SW480 (cell line): ENCODE data around the gene NANP.

ENCODE experiments used
- DNase-seq: peaks from one replicate; pipeline ENCODE4 v3.0.0-alpha.2; 2016; ENCODE audit warnings: low spot score

Gene NANP

DNA sequence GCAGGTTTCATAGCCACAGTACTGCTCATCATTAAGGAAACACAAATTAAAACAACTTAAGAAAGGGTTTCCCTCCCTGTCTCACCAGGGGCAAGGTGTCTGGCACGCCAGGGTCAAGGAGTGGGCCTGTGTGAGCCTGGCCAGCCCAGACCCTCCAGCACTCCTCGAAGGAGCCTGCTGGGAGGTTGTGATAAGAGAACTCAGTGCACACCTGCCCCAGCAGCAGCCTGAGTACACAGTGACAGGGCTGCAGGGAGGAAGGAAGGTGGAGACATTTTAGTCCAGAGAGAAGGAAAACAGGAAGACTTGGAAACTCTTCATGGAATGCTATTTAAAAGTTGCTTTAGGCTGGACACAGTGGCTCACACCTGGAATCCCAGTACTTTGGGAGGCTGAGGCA, 52.6 kb downstream of the NANP start:
- DNase-seq, result no peak

DNA sequence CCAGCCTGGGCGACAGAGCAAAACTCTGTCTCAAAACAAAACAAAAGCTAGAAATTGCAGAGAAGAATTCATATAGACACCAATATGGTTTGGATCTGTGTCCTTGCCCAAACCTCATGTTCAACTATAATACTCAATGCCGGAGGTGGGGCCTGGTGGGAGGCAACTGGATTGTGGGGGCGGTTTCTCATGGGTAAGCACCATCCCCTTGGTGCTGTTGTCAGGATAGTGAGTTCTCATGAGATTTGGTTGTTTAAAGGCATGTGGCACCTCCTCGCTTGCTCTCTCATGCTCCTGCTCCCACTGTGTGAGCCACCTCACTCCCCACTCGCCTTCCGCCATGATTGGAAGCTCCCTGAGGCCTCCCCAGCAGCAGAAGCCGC, 53.7 kb downstream of the NANP start:
- no peak for DNase-seq

DNA sequence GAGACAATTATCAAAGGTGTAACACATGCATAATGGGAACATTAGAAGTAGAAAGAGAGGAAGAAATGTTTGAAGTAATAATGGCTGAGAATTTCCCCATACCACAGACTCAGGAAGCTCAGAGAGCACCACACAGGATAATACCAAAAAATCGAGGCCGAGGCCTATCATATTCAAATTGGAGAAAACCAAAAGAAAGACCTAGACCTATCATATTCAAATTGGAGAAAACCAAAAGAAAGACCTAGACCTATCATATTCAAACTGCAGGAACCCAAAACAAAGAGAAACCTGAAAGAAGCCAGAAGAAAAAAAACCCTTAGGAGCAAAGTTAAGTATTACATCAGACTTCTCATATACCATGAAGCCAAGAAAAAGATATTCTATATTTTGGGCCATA, 56.5 kb downstream of the NANP start:
- no peak for DNase-seq

DNA sequence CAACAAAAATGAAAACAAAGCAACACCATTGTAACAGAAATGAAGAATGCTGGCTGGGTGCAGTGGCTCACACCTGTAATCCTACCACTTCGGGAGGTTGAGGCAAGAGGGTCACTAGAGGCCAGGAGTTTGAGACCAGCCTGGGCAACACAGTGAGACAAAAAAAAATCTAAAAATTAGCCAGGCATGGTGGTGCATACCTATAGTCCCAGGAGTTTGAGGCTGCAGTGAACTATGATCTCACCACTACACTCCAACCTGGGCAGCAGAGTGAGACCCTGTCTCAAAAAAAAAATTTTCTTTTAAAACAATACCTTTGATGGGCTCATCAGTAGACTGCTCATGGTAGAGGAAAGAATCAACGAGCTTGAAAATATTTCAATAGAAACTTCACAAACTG, 57.0 kb downstream of the NANP start:
- DNase-seq, result no peak

DNA sequence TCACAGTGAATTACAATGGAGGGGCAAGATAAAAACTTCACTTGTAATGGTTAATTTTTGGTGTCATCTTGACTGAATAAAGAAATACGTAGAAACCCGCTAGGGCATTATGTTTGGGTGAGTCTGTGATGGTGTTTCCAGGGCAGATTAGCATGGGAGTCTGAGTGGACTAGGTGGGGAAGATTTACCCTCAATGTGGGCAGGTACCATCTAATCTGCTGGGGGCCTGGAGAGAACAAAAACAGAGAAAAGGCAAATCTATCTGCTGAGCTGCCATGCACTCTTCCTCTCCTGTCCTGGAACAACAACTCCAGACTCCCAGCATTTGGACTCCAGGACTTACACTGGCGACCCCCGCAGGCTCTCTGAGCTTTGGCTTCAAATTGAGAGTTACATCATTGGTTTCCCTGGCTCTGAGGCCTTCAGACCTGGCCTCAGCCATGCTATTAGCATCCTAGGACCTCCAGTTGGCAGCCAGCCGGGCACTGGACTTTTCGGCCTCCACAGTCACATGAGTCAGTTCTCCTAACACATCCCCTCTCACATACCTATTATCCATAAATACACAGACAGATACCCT, 58.1 kb downstream of the NANP start:
- DNase-seq, result no peak

DNA sequence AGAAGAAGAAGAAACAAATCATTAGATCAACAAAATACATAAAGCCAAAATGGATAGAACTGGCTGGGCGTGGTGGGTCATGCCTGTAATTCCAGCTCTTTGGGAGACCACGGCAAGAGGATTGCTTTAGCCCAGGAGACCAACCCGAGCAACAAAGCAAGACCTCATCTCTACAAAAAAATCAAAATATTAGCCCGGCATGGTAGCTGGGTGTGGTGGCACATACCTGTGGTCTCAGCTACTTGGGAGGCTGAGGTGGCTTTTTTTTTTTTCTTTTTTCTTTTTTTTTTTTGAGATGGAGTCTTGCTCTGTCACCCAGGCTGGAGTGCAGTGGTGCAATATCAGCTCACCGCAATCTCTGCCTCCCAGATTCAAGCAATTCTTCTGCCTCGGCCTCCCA, 59.9 kb downstream of the NANP start:
- DNase-seq, result no peak

DNA sequence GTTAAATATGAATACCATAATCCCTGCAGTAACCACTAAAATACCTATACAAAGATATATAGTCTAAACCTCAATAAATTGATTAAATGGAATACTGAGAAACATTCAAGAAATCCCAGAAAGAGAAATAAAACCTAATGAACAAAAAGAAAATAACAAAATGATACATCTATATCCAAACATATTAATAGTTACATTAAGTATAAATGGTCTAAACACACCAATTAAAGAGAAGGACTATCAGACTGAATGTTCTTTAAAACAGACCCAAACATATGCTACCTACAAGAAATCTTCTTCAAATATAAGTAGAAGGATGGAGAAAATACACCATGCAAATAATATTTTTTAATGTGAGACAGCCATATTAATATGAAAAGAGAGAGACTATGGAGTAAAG, 60.5 kb downstream of the NANP start:
- no peak for DNase-seq
